GM21447 (cell line): Measurements from ENCODE around the gene IRS1.

Experiments used
- ATAC-seq: cut with Tn5 transposase; IDR thresholded peaks from one replicate; pipeline ENCODE4 v1.9.1; 2021; ENCODE audit not compliant: unreplicated experiment

Gene IRS1

GRCh38 chr2:226693521-226693920 lies 106.1 kb downstream of the IRS1 start:
- ATAC-seq: no peak

- no peak for ATAC-seq
Measured at GRCh38 chr2:226692521-226693126, 107.0 kb downstream of the IRS1 start.

- ATAC-seq: no peak
Measured at GRCh38 chr2:226691255-226691654, 108.4 kb downstream of the IRS1 start.

GRCh38 chr2:226690461-226691024 lies 109.1 kb downstream of the IRS1 start:
- ATAC-seq: no peak

DNA sequence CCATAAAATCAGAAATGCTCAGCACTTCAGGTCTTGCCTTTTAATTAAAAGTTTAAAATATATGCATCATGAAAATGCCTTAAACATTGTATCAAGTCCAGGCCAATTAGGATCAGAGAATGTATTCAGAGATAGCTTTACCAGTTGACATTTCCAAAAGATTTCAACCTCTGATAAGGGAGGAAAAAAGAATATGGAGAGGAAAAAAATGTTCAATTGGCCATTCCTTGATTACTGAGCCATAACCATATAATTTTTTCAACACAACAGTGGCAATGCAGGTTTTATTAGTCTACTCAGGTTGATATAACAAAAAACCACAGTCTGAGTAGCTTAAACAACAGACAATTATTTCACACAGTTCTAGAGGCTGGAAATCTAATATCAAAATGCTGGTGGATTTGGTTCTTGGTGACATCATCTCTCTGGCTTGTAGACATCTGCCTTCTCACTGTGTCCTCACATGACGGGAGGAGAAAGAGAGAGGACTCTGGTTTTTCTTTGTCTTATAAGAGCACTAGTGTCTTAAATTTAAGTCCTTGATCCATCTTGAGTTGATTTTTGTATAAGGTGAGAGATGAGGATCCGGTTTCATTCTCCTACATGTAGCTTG lies 111.9 kb downstream of the IRS1 start:
- no peak for ATAC-seq

- ATAC-seq: no peak
Measured at GRCh38 chr2:226684563-226684959, 115.1 kb downstream of the IRS1 start.

DNA sequence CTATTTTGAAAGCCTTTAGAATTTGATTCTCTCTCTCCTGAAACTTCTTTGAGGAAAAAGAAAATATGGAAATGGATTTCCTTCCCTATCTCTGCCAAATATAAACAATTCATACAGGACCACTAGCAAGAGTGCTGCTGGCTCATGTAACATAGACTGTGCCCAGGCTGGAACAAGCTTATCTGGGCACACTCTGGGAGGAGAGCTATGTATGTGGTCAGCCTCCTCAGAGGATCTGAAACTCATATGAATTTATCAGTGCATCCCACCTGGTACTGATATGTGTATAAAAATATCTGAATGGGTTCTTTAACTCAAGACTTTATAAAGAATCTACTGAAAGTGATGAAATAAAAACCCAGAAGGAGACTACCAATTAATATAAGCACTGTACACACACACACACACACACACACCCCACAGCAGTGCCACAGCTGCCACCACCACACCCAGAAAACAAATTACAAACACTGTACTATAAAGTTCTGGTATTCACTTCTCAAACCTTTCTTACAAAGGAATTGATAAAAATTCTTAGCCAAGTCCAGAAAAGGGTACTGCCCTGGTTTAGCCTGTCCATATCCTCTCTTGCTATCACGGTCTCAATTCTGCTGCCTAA lies 115.6 kb downstream of the IRS1 start:
- no peak for ATAC-seq

- no peak for ATAC-seq
Measured at GRCh38 chr2:226683196-226683595, 116.4 kb downstream of the IRS1 start.
